GM23338 (cell line): ENCODE measurements around the gene TMEM219. TPM values are rescaled to one million over a fixed set of nuclear protein-coding genes. Genes with fewer than 3 reads are reported as not detected.

Source experiments
- ATAC-seq: fragments of 200-7000 bp; cut with Tn5 transposase; 3 replicates; pipeline ENCODE4 v1.9.1; 2020
- DNase-seq: peaks from one replicate; pipeline ENCODE4 v3.0.0-alpha.2; 2015; ENCODE audit warnings: low spot score
- H2AFZ ChIP-seq: fragments of 200-600 bp; sonication (generic); 2 replicates; pipeline ENCODE4 v1.8.0; 2016; ENCODE audit warnings: antibody characterized with exemption, mild to moderate bottlenecking, moderate library complexity
- H3F3A ChIP-seq: fragments of 200-600 bp; sonication (generic); replicated peaks from 2 replicates; pipeline ENCODE4 v1.8.0; 2017; ENCODE audit warnings: antibody characterized with exemption, mixed run types, low read depth
- H3K27ac ChIP-seq: fragments of 200-600 bp; sonication (generic); 2 replicates; pipeline ENCODE4 v1.6.1; 2016; ENCODE audit warnings: low read depth
- H3K27me3 ChIP-seq: fragments of 200-600 bp; sonication (generic); 2 replicates; pipeline ENCODE4 v1.8.0; 2016; ENCODE audit warnings: mild to moderate bottlenecking, mixed run types, moderate library complexity; ENCODE audit not compliant: insufficient read depth
- H3K36me3 ChIP-seq: fragments of 200-600 bp; sonication (generic); 2 replicates; pipeline ENCODE4 v1.8.0; 2016; ENCODE audit warnings: mild to moderate bottlenecking; ENCODE audit not compliant: insufficient read depth
- H3K4me1 ChIP-seq: fragments of 200-600 bp; sonication (generic); 2 replicates; pipeline ENCODE4 v1.8.0; 2016; ENCODE audit warnings: mild to moderate bottlenecking, moderate library complexity; ENCODE audit not compliant: insufficient read depth
- H3K4me2 ChIP-seq: fragments of 200-600 bp; sonication (generic); 2 replicates; pipeline ENCODE4 v1.7.1; 2017; ENCODE audit warnings: mixed run types
- H3K4me3 ChIP-seq: fragments of 200-600 bp; sonication (generic); 2 replicates; pipeline ENCODE4 v1.6.1; 2016; ENCODE audit warnings: mixed run types
- H3K79me2 ChIP-seq: fragments of 200-600 bp; sonication (generic); replicated peaks from 2 replicates; pipeline ENCODE4 v1.8.0; 2017; ENCODE audit warnings: mild to moderate bottlenecking; ENCODE audit not compliant: insufficient read depth
- H3K9me2 ChIP-seq: fragments of 200-600 bp; sonication (generic); 2 replicates; pipeline ENCODE4 v1.8.0; 2017; ENCODE audit not compliant: insufficient read depth
- H4K20me1 ChIP-seq: fragments of 200-600 bp; sonication (generic); replicated peaks from 2 replicates; pipeline ENCODE4 v1.8.0; 2017; ENCODE audit warnings: mild to moderate bottlenecking; ENCODE audit not compliant: insufficient read depth
- H3K27ac Mint-ChIP-seq: 2 replicates; pipeline ENCODE4 v1.8.0; 2020; ENCODE audit warnings: inconsistent platforms, mild to moderate bottlenecking, moderate library complexity, mixed read lengths
- H3K27me3 Mint-ChIP-seq: 3 replicates; pipeline ENCODE4 v1.8.0; 2022; ENCODE audit warnings: low read depth, mild to moderate bottlenecking, moderate library complexity, mixed read lengths, inconsistent platforms; ENCODE audit not compliant: insufficient read depth, poor library complexity
- H3K36me3 Mint-ChIP-seq: 3 replicates; pipeline ENCODE4 v1.8.0; 2021; ENCODE audit warnings: low read depth, mild to moderate bottlenecking, inconsistent platforms, moderate library complexity, mixed read lengths
- H3K4me1 Mint-ChIP-seq: 3 replicates; pipeline ENCODE4 v1.8.0; 2020; ENCODE audit warnings: mild to moderate bottlenecking, inconsistent platforms, mixed read lengths
- H3K4me3 Mint-ChIP-seq: 3 replicates; pipeline ENCODE4 v1.8.0; 2021; ENCODE audit warnings: moderate library complexity, mild to moderate bottlenecking, inconsistent platforms, mixed read lengths
- H3K9me3 Mint-ChIP-seq: 3 replicates; pipeline ENCODE4 v1.8.0; 2020; ENCODE audit warnings: moderate library complexity, mild to moderate bottlenecking, inconsistent platforms, mixed read lengths
- EZH2 ChIP-seq: fragments of 200-600 bp; sonication (generic); IDR thresholded peaks from one replicate; pipeline ENCODE4 v1.8.0; 2017; ENCODE audit warnings: antibody characterized with exemption, mild to moderate bottlenecking, low read depth; ENCODE audit not compliant: unreplicated experiment
- EZH2phosphoT487 ChIP-seq: fragments of 200-600 bp; sonication (generic); IDR thresholded peaks from one replicate; pipeline ENCODE4 v1.8.1; 2018; ENCODE audit warnings: antibody characterized with exemption; ENCODE audit not compliant: unreplicated experiment
- JUNB ChIP-seq: IDR thresholded peaks from one replicate; pipeline ENCODE4 v1.6.1; 2016; ENCODE audit warnings: antibody characterized with exemption; ENCODE audit not compliant: unreplicated experiment
- NANOG ChIP-seq: IDR thresholded peaks from 2 replicates; pipeline ENCODE4 v1.6.1; 2016; ENCODE audit warnings: antibody characterized with exemption, borderline replicate concordance
- POLR2AphosphoS5 ChIP-seq: IDR thresholded peaks from 2 replicates; pipeline ENCODE4 v1.6.1; 2016; ENCODE audit warnings: antibody characterized with exemption, low read depth
- STAT1 ChIP-seq: IDR thresholded peaks from one replicate; pipeline ENCODE4 v1.6.1; 2016; ENCODE audit warnings: antibody characterized with exemption; ENCODE audit not compliant: unreplicated experiment
- ZNF114 ChIP-seq: fragments of 250-450 bp; sonication (Bioruptor Pico); IDR thresholded peaks from 2 replicates; pipeline ENCODE4 v1.5.0; 2020; ENCODE audit warnings: mild to moderate bottlenecking, moderate library complexity
- ZNF331 ChIP-seq: fragments of 250-450 bp; sonication (Bioruptor Pico); IDR thresholded peaks from 2 replicates; pipeline ENCODE4 v1.5.0; 2020; ENCODE audit warnings: low read depth, mild to moderate bottlenecking, moderate library complexity
- polyA plus RNA-seq: library from polyadenylated mRNA; unstranded; fragments of >200 nt; fragmentation: Nextera tagmentation; extraction: Ambion mirVana; gene quantifications from 2 replicates; pipeline ENCODE4 v1.2.1, GENCODE V29; 2016
- total RNA-seq: library from RNA; depleted of rRNA; stranded (reverse); fragments of >200 nt; shearing (Covaris generic); gene quantifications from 2 replicates; pipeline ENCODE4 v1.2.3, GENCODE V29; 2014
- TF ChIP-seq, protein P1 (sequence below), 2 experiments: fragments of 200-600 bp in 1 of 2; sonication (generic) in 1 of 2; conservative IDR thresholded peaks; 2 replicates each; pipeline versions ENCODE4 v1.5.1 to v1.6.1; 2016 to 2017; ENCODE audit warnings: antibody characterized with exemption in 2 of 2, low read depth in 2 of 2, mild to moderate bottlenecking in 2 of 2, moderate library complexity in 1 of 2
- TF ChIP-seq, protein P2 (sequence below): IDR thresholded peaks from one replicate; pipeline ENCODE4 v1.6.1; 2018; ENCODE audit warnings: antibody characterized with exemption; ENCODE audit not compliant: unreplicated experiment
- TF ChIP-seq, protein P3 (sequence below): fragments of 250-450 bp; sonication (Bioruptor Pico); IDR thresholded peaks from 2 replicates; pipeline ENCODE4 v1.5.0; 2020; ENCODE audit warnings: mild to moderate bottlenecking, moderate library complexity
- TF ChIP-seq, protein P4 (sequence below): IDR thresholded peaks from 2 replicates; pipeline ENCODE4 v1.6.1; 2016; ENCODE audit warnings: antibody characterized with exemption

TMEM219 gene
- total and polyA plus RNA-seq, 2 experiments from 2014 or later, result 50.0 to 82.3 TPM

DNA sequence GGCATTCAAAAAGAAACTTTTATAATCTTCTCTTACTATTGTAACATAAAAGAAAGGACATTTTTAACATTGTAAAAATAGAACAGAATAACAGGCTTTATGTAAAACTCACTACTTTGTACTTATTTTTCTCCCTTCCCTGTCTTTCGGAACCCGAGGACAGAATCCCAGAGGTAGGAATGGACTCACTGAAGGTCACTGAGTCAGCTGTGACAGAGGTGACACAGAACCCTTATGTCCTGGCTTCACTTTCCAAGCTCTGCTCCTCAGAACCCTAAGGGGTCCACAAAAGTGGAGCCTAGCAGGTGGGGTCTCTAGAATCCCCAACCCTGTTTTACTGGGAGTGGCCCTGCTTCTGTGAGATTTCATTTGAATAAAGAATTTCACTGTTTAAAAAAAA, 39.6 kb upstream of the TMEM219 start:
- H3K4me3 ChIP-seq, result no peak overlapping the region
- no peak overlapping the region for H2AFZ ChIP-seq
- peaks cover 15% of the 10 kb centered on the region for H3K4me1 Mint-ChIP-seq
- peaks cover 25% of the 10 kb centered on the region for H3K79me2 ChIP-seq
- peaks cover 8% of the 10 kb centered on the region; the same call in 1 of the 2 replicates for H3K4me1 ChIP-seq
- H3K4me3 Mint-ChIP-seq, result no peak overlapping the region
- peaks cover 3% of the 10 kb centered on the region; the same call in 1 of the 2 replicates for H3K36me3 ChIP-seq
- no peaks in the 10 kb centered on the region for H3K9me2 ChIP-seq
- H3K27me3 Mint-ChIP-seq, result peaks cover 5% of the 10 kb centered on the region
- peaks cover 11% of the 10 kb centered on the region; the same call in 2 of the 3 replicates for H3K36me3 Mint-ChIP-seq
- H3K4me2 ChIP-seq, result no peak overlapping the region
- no peak overlapping the region for H3K27ac Mint-ChIP-seq
- H4K20me1 ChIP-seq, result no peaks in the 10 kb centered on the region; the same call in none of the 2 replicates
- peaks cover 5% of the 10 kb centered on the region; the same call in 1 of the 2 replicates for H3F3A ChIP-seq
- no peak for ATAC-seq
- no peak overlapping the region for H3K27ac ChIP-seq
- no peak for DNase-seq
- H3K9me3 Mint-ChIP-seq, result no peaks in the 10 kb centered on the region
- TF ChIP-seq, protein P1, sequence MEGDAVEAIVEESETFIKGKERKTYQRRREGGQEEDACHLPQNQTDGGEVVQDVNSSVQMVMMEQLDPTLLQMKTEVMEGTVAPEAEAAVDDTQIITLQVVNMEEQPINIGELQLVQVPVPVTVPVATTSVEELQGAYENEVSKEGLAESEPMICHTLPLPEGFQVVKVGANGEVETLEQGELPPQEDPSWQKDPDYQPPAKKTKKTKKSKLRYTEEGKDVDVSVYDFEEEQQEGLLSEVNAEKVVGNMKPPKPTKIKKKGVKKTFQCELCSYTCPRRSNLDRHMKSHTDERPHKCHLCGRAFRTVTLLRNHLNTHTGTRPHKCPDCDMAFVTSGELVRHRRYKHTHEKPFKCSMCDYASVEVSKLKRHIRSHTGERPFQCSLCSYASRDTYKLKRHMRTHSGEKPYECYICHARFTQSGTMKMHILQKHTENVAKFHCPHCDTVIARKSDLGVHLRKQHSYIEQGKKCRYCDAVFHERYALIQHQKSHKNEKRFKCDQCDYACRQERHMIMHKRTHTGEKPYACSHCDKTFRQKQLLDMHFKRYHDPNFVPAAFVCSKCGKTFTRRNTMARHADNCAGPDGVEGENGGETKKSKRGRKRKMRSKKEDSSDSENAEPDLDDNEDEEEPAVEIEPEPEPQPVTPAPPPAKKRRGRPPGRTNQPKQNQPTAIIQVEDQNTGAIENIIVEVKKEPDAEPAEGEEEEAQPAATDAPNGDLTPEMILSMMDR (conservative IDR thresholded peaks at IDR 0.05; ENCODE audit: low read depth in 2 of 2), result no peak
- TF ChIP-seq STAT1 (no peak), ZNF331 (no peak), JUNB (no peak), EZH2phosphoT487 (no peak), NANOG (no peak), EZH2 (no peak), ZNF114 (no peak), POLR2AphosphoS5 (no peak)
- TF ChIP-seq, protein P2, sequence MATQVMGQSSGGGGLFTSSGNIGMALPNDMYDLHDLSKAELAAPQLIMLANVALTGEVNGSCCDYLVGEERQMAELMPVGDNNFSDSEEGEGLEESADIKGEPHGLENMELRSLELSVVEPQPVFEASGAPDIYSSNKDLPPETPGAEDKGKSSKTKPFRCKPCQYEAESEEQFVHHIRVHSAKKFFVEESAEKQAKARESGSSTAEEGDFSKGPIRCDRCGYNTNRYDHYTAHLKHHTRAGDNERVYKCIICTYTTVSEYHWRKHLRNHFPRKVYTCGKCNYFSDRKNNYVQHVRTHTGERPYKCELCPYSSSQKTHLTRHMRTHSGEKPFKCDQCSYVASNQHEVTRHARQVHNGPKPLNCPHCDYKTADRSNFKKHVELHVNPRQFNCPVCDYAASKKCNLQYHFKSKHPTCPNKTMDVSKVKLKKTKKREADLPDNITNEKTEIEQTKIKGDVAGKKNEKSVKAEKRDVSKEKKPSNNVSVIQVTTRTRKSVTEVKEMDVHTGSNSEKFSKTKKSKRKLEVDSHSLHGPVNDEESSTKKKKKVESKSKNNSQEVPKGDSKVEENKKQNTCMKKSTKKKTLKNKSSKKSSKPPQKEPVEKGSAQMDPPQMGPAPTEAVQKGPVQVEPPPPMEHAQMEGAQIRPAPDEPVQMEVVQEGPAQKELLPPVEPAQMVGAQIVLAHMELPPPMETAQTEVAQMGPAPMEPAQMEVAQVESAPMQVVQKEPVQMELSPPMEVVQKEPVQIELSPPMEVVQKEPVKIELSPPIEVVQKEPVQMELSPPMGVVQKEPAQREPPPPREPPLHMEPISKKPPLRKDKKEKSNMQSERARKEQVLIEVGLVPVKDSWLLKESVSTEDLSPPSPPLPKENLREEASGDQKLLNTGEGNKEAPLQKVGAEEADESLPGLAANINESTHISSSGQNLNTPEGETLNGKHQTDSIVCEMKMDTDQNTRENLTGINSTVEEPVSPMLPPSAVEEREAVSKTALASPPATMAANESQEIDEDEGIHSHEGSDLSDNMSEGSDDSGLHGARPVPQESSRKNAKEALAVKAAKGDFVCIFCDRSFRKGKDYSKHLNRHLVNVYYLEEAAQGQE, result no peak
- TF ChIP-seq, protein P3, sequence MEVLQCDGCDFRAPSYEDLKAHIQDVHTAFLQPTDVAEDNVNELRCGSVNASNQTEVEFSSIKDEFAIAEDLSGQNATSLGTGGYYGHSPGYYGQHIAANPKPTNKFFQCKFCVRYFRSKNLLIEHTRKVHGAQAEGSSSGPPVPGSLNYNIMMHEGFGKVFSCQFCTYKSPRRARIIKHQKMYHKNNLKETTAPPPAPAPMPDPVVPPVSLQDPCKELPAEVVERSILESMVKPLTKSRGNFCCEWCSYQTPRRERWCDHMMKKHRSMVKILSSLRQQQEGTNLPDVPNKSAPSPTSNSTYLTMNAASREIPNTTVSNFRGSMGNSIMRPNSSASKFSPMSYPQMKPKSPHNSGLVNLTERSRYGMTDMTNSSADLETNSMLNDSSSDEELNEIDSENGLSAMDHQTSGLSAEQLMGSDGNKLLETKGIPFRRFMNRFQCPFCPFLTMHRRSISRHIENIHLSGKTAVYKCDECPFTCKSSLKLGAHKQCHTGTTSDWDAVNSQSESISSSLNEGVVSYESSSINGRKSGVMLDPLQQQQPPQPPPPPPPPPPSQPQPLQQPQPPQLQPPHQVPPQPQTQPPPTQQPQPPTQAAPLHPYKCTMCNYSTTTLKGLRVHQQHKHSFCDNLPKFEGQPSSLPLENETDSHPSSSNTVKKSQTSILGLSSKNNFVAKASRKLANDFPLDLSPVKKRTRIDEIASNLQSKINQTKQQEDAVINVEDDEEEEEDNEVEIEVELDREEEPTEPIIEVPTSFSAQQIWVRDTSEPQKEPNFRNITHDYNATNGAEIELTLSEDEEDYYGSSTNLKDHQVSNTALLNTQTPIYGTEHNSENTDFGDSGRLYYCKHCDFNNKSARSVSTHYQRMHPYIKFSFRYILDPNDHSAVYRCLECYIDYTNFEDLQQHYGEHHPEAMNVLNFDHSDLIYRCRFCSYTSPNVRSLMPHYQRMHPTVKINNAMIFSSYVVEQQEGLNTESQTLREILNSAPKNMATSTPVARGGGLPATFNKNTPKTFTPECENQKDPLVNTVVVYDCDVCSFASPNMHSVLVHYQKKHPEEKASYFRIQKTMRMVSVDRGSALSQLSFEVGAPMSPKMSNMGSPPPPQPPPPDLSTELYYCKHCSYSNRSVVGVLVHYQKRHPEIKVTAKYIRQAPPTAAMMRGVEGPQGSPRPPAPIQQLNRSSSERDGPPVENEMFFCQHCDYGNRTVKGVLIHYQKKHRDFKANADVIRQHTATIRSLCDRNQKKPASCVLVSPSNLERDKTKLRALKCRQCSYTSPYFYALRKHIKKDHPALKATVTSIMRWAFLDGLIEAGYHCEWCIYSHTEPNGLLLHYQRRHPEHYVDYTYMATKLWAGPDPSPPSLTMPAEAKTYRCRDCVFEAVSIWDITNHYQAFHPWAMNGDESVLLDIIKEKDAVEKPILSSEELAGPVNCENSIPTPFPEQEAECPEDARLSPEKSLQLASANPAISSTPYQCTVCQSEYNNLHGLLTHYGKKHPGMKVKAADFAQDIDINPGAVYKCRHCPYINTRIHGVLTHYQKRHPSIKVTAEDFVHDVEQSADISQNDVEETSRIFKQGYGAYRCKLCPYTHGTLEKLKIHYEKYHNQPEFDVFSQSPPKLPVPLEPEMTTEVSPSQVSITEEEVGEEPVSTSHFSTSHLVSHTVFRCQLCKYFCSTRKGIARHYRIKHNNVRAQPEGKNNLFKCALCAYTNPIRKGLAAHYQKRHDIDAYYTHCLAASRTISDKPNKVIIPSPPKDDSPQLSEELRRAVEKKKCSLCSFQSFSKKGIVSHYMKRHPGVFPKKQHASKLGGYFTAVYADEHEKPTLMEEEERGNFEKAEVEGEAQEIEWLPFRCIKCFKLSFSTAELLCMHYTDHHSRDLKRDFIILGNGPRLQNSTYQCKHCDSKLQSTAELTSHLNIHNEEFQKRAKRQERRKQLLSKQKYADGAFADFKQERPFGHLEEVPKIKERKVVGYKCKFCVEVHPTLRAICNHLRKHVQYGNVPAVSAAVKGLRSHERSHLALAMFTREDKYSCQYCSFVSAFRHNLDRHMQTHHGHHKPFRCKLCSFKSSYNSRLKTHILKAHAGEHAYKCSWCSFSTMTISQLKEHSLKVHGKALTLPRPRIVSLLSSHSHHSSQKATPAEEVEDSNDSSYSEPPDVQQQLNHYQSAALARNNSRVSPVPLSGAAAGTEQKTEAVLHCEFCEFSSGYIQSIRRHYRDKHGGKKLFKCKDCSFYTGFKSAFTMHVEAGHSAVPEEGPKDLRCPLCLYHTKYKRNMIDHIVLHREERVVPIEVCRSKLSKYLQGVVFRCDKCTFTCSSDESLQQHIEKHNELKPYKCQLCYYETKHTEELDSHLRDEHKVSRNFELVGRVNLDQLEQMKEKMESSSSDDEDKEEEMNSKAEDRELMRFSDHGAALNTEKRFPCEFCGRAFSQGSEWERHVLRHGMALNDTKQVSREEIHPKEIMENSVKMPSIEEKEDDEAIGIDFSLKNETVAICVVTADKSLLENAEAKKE, result no peak
- TF ChIP-seq, protein P4, sequence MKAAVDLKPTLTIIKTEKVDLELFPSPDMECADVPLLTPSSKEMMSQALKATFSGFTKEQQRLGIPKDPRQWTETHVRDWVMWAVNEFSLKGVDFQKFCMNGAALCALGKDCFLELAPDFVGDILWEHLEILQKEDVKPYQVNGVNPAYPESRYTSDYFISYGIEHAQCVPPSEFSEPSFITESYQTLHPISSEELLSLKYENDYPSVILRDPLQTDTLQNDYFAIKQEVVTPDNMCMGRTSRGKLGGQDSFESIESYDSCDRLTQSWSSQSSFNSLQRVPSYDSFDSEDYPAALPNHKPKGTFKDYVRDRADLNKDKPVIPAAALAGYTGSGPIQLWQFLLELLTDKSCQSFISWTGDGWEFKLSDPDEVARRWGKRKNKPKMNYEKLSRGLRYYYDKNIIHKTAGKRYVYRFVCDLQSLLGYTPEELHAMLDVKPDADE, result no peak
- no peaks in the 10 kb centered on the region for H3K27me3 ChIP-seq
